HepG2 (cell line): ENCODE results near the gene PSMB3. TPM values are rescaled to one million over a fixed set of nuclear protein-coding genes. Genes with fewer than 3 reads are reported as not detected.

Experiments
- FOSL1 ChIP-seq: sonication (generic); formaldehyde crosslinking; IDR thresholded peaks from 2 replicates; pipeline ENCODE4 v1.9.0; 2021; ENCODE audit warnings: missing genetic modification reagents, borderline replicate concordance
- NFRKB ChIP-seq: fragments of 450-650 bp; IDR thresholded peaks from 2 replicates; pipeline ENCODE4 v1.6.1; 2017
- REST ChIP-seq, 2 experiments: IDR thresholded peaks; 2 replicates each; pipeline ENCODE4 v1.6.1; 2011 to 2012; ENCODE audit warnings: low read length in 2 of 2, borderline replicate concordance in 1 of 2, low read depth in 1 of 2, mild to moderate bottlenecking in 1 of 2, moderate library complexity in 1 of 2
- SIN3A ChIP-seq: IDR thresholded peaks from 2 replicates; pipeline ENCODE4 v1.6.1; 2011; ENCODE audit warnings: low read depth, mild to moderate bottlenecking, control low read depth, low read length, borderline replicate concordance
- SNAPC2 ChIP-seq: sonication (generic); formaldehyde crosslinking; IDR thresholded peaks from 2 replicates; pipeline ENCODE4 v1.8.1; 2022; ENCODE audit warnings: mild to moderate bottlenecking, missing genetic modification reagents
- TRIM22 ChIP-seq: fragments of 450-650 bp; IDR thresholded peaks from 2 replicates; pipeline ENCODE4 v1.6.1; 2017
- XBP1 ChIP-seq: sonication (generic); formaldehyde crosslinking; IDR thresholded peaks from 2 replicates; pipeline ENCODE4 v1.5.0; 2020; ENCODE audit warnings: missing genetic modification reagents
- ZFX ChIP-seq: sonication (generic); formaldehyde crosslinking; IDR thresholded peaks from 2 replicates; pipeline ENCODE4 v1.4.0; 2020; ENCODE audit warnings: mild to moderate bottlenecking, low read depth, missing genetic modification reagents, moderate library complexity
- ZNF441 ChIP-seq: sonication (generic); formaldehyde crosslinking; IDR thresholded peaks from 2 replicates; pipeline ENCODE4 v1.7.0; 2021; ENCODE audit warnings: missing genetic modification reagents, borderline replicate concordance
- ZNF558 ChIP-seq: sonication (generic); formaldehyde crosslinking; IDR thresholded peaks from 2 replicates; pipeline ENCODE4 v1.9.0; 2022; ENCODE audit warnings: mild to moderate bottlenecking, missing genetic modification reagents, borderline replicate concordance
- ZNF562 ChIP-seq: sonication (generic); formaldehyde crosslinking; IDR thresholded peaks from 2 replicates; pipeline ENCODE4 v1.8.0; 2022; ENCODE audit warnings: missing genetic modification reagents, borderline replicate concordance
- ZNF691 ChIP-seq: sonication (generic); formaldehyde crosslinking; IDR thresholded peaks from 2 replicates; pipeline ENCODE4 v1.4.0; 2020; ENCODE audit warnings: missing genetic modification reagents, low read depth, mild to moderate bottlenecking, borderline replicate concordance
- ZNF761 ChIP-seq: sonication (generic); formaldehyde crosslinking; conservative IDR thresholded peaks from 2 replicates; pipeline ENCODE4 v1.4.0; 2020; ENCODE audit warnings: mild to moderate bottlenecking, missing genetic modification reagents
- polyA plus RNA-seq, 8 experiments: library from polyadenylated mRNA; depleted of rRNA in 3 of 8; stranded (reverse) in 7 of 8; unstranded in 1 of 8; fragments of >200 nt; fragmentation: Illumina TruSeq in 4 of 8; extraction: Trizol in 4 of 8; gene quantifications; 2 replicates each; pipeline versions ENCODE4 v1.2.1 to v1.2.3, GENCODE V29; 2011 to 2016; ENCODE audit warnings: low read depth in 4 of 8, missing spikeins in 1 of 8, mixed read lengths in 1 of 8; ENCODE audit not compliant: insufficient read depth in 1 of 8
- total RNA-seq, 5 experiments: library from RNA; depleted of rRNA; stranded (reverse); fragments of >200 nt; fragmentation: Illumina TruSeq; extraction: Trizol; gene quantifications; 2 replicates each; pipeline ENCODE4 v1.2.3, GENCODE V29; 2016; ENCODE audit warnings: low read depth in 1 of 5
- TF ChIP-seq, protein P1 (sequence below): sonication (generic); formaldehyde crosslinking; IDR thresholded peaks from 2 replicates; pipeline ENCODE4 v1.9.0; 2021; ENCODE audit warnings: missing genetic modification reagents, borderline replicate concordance
- TF ChIP-seq, protein P2 (sequence below): IDR thresholded peaks from 2 replicates; pipeline ENCODE4 v1.4.0; 2020; ENCODE audit warnings: mild to moderate bottlenecking, missing genetic modification reagents

PSMB3 gene
- total and polyA plus RNA-seq, 2 of the 13 experiments (the other 11 are each of a cell fraction or from before 2014, with no cell fraction given): 366 to 517 TPM

- TF ChIP-seq ZNF441 (CRISPR knock-in tag) (0 out of 2 replicates have a peak, but pooled peaks have one; percentile 5), FOSL1 (CRISPR knock-in tag) (no peak), SNAPC2 (CRISPR knock-in tag) (peak; percentile 73; the same call in 1 of the 2 replicates), XBP1 (CRISPR knock-in tag) (0 out of 2 replicates have a peak, but pooled peaks have one; percentile 59), NFRKB (peak; percentile 95), ZNF691 (CRISPR knock-in tag) (peak; percentile 63), REST (IDR thresholded peaks at IDR 0.05; ENCODE audit: borderline replicate concordance in 1 of 2, low read depth in 1 of 2, low read length in 2 of 2) (peak in 1 of 2 experiments; percentile 21; a peak in 1 of 4 replicates), TRIM22 (no peak), ZNF761 (CRISPR knock-in tag) (no peak; the same call in 1 of the 2 replicates), ZNF558 (CRISPR knock-in tag) (peak; percentile 61; the same call in 1 of the 2 replicates), SIN3A (peak; percentile 92; the same call in 1 of the 2 replicates), ZNF562 (CRISPR knock-in tag) (no peak; the same call in 1 of the 2 replicates), ZFX (peak; percentile 77)
- TF ChIP-seq, protein P1, sequence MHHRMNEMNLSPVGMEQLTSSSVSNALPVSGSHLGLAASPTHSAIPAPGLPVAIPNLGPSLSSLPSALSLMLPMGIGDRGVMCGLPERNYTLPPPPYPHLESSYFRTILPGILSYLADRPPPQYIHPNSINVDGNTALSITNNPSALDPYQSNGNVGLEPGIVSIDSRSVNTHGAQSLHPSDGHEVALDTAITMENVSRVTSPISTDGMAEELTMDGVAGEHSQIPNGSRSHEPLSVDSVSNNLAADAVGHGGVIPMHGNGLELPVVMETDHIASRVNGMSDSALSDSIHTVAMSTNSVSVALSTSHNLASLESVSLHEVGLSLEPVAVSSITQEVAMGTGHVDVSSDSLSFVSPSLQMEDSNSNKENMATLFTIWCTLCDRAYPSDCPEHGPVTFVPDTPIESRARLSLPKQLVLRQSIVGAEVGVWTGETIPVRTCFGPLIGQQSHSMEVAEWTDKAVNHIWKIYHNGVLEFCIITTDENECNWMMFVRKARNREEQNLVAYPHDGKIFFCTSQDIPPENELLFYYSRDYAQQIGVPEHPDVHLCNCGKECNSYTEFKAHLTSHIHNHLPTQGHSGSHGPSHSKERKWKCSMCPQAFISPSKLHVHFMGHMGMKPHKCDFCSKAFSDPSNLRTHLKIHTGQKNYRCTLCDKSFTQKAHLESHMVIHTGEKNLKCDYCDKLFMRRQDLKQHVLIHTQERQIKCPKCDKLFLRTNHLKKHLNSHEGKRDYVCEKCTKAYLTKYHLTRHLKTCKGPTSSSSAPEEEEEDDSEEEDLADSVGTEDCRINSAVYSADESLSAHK: no peak
- TF ChIP-seq, protein P2, sequence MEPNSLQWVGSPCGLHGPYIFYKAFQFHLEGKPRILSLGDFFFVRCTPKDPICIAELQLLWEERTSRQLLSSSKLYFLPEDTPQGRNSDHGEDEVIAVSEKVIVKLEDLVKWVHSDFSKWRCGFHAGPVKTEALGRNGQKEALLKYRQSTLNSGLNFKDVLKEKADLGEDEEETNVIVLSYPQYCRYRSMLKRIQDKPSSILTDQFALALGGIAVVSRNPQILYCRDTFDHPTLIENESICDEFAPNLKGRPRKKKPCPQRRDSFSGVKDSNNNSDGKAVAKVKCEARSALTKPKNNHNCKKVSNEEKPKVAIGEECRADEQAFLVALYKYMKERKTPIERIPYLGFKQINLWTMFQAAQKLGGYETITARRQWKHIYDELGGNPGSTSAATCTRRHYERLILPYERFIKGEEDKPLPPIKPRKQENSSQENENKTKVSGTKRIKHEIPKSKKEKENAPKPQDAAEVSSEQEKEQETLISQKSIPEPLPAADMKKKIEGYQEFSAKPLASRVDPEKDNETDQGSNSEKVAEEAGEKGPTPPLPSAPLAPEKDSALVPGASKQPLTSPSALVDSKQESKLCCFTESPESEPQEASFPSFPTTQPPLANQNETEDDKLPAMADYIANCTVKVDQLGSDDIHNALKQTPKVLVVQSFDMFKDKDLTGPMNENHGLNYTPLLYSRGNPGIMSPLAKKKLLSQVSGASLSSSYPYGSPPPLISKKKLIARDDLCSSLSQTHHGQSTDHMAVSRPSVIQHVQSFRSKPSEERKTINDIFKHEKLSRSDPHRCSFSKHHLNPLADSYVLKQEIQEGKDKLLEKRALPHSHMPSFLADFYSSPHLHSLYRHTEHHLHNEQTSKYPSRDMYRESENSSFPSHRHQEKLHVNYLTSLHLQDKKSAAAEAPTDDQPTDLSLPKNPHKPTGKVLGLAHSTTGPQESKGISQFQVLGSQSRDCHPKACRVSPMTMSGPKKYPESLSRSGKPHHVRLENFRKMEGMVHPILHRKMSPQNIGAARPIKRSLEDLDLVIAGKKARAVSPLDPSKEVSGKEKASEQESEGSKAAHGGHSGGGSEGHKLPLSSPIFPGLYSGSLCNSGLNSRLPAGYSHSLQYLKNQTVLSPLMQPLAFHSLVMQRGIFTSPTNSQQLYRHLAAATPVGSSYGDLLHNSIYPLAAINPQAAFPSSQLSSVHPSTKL (CRISPR knock-in tag): peak; percentile 73
Observed at GRCh38 chr17:38799501-38800236, 47.1 kb downstream of the PSMB3 start, which contains the start of gene PIP4K2B (continued).
